ENCODE results near the gene TEKT4. TPM values are rescaled to one million over a fixed set of nuclear protein-coding genes. Genes with fewer than 3 reads are reported as not detected.
"Not testable (repeated sequence)": the region's sequence is repeated elsewhere in the genome, so short reads cannot be mapped to it uniquely, and the experiment has no call there.

The TEKT4 gene
- polyA plus RNA-seq, 1 donor = 0.20 TPM

GRCh38 chr2:94875820-94876522 lies 4.7 kb downstream of the TEKT4 start:
- DNase-seq = no peak

DNA sequence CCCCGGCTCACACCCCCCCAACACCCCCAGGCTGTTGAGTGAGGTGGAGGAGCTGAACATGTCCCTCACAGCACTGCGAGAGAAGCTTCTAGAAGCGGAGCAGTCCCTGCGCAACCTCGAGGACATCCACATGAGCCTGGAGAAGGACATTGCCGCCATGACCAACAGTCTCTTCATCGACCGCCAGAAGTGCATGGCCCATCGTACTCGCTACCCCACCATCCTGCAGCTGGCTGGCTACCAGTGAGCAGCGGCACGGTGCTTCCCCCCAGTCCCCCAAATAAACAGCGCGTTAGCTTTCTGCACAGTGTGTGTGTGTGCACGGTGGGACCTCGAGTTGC lies 5.3 kb downstream of the TEKT4 start:
- DNase-seq = no peak

DNA sequence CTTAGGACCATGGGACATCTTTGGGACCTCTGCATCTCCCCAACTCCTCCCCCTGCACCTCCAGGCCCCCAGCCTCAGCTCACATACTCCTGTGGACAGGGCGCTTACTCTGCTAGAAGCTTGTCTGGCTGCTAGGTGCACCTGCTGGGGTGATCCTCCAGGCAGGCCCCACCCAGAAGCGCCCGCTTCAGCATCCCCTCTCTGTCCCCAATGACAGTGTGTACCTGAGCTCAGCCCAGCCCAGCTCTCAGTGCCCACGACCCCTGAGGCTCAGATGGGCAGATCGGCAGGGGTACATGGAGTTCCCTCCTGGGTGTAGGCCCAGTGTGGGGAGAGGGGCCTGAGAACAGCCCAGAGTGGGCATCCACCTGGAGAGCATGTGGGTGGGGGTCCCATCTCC lies 5.9 kb downstream of the TEKT4 start:
- DNase-seq = no peak

DNA sequence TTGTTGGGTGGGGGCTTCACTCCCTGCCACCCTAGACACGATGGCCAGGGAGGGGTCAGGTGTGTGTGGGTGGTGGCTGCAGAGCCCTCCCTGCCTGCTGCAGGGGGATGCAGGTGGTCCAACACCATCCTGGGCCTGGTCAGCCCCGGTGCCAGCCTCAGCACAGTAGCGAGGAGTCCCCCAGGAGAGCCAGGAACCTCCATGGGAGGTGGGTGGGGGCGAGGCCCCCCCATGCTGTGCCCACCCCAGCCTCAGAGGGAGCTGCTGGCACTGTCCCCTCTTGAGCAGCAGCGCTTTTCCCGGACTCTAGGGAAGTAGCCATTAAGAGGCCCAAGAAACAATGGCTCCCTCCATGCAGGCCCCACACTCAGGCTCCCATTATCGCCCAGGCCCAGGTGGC lies 7.3 kb downstream of the TEKT4 start:
- not testable (repeated sequence) for DNase-seq

GRCh38 chr2:94879314-94879981 lies 8.2 kb downstream of the TEKT4 start:
- no peak for DNase-seq

GRCh38 chr2:94879982-94880377 lies 8.8 kb downstream of the TEKT4 start:
- DNase-seq = no peak

DNA sequence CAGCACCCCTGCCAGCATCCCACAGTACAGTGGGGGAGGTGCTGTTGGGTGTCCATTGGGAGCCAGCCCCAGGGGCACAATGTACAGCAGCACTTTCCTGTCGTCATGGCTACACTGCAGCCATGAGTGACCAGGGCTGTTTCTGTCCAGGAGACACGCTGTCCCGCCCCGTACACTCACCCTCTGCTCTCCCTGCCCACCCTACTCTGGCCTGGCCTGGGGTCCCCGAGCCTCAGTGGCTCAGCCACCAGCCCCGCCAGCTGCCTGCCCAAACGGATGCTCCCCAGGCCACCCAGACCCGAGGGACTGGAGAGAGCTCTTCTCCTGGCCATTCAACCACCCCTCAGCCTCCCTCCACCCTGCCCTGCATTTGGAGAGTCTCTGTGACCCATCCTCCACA lies 9.3 kb downstream of the TEKT4 start:
- DNase-seq = no peak

- no peak for DNase-seq
Observed at GRCh38 chr2:94881070-94881469, 9.8 kb downstream of the TEKT4 start.

DNA sequence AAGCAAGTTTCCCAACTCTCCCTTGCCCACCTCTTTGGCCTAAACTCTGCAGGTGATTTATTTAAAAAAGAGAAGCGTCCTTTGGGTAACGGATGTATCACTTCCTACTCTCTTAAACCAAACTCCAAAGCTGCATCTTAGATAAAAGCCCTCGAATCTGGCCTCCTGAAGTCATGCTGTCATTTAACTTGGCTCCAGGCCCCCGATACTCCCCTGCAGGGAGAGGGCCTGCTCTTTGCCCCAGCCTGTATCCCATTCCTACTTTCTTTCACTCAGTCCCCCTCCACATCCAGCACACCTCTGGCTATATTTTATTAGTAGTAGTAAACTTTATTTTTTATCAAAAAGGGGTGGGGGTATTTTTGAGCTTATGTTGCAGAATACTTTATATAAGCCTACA lies 19.0 kb downstream of the TEKT4 start:
- DNase-seq = no peak

GRCh38 chr2:94895273-94895672 lies 24.0 kb downstream of the TEKT4 start:
- DNase-seq = not testable (repeated sequence)

- not testable (repeated sequence) for DNase-seq
Observed at GRCh38 chr2:94906976-94907375, 35.7 kb downstream of the TEKT4 start.

- DNase-seq = no peak
Observed at GRCh38 chr2:94923196-94923595, 52.0 kb downstream of the TEKT4 start.

DNA sequence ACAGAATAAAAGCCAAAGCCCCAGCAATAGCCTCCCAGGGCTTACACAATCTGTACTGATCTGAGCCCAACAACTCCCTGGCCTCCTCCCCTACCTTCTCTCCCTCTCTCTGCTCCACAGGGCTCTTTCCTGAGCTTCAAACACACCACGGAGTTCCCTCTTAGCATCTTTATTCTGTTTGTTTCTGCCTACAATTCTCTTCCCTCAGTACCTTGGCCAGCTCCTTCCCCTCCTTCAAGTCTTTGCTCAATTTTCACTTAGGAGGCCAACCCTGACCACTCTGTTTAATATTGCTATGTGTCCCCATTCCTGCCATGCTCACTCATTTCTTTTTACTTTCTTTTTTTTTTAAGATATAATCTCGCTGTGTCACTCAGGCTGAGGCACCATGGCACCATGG lies 53.8 kb downstream of the TEKT4 start:
- DNase-seq = peak; percentile 2

Other genes starting within 250 kb of the TEKT4 start
- 263 TPM for gene MAL, start 154.3 kb downstream of the TEKT4 start, polyA plus RNA-seq (ENCODE audit: insufficient read length)